ENCODE measurements around the gene AP1B1.
A peak's percentile ranks its signal among the peaks of the same experiment; 100 is the strongest.

AP1B1 gene

GRCh38 chr22:29306175-29306834 lies 82.1 kb downstream of the AP1B1 start, which contains the start of gene GAS2L1:
TSS of gene GAS2L1 (plus strand) at chr22:29306650. CDS start at chr22:29308106, 1,456 bp downstream.
- DNase-seq (ENCODE audit: low spot score), result peak; percentile 78
- no peak for TF ChIP-seq CTCF (IDR thresholded peaks at IDR 0.05; ENCODE audit: extremely low read depth, missing control alignments)

DNA sequence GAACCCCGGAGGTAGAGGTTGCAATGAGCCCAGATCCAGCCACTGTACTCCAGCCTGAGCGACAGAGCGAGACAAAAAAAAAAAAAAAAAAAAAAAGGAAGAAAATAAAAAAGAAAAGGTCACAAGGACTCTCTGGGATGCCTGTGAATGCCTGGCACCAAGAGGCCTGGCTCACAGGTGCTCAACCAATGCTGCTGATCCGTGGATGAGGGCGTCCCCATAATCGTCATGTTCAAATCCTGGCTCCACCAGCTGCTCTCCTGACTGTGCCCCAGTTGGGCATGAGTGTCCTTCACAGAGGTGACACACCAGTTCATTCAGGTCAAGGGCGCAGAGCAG lies 82.6 kb downstream of the AP1B1 start:
- DNase-seq (ENCODE audit: low spot score), result no peak
- no peak for TF ChIP-seq CTCF (IDR thresholded peaks at IDR 0.05; ENCODE audit: extremely low read depth, missing control alignments)

GRCh38 chr22:29302681-29303465 lies 85.5 kb downstream of the AP1B1 start:
- TF ChIP-seq CTCF (IDR thresholded peaks at IDR 0.05; ENCODE audit: extremely low read depth, missing control alignments), result no peak
- no peak for DNase-seq (ENCODE audit: low spot score)

DNA sequence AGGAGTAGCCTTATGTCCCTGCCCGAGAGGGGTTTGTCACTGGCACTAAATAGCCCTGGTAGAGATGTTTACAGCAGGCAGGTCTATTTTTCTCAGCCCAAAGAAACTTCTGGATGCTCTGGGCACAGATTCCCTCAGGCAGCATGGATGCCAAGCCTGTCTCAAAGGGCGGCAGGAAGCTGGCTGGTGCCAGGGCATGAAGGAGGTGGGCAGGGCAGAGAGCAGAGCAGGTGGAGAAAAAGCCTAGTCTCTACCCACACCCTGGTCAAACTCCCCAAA lies 86.0 kb downstream of the AP1B1 start:
- no peak for DNase-seq (ENCODE audit: low spot score)
- TF ChIP-seq CTCF (IDR thresholded peaks at IDR 0.05; ENCODE audit: extremely low read depth, missing control alignments), result no peak

DNA sequence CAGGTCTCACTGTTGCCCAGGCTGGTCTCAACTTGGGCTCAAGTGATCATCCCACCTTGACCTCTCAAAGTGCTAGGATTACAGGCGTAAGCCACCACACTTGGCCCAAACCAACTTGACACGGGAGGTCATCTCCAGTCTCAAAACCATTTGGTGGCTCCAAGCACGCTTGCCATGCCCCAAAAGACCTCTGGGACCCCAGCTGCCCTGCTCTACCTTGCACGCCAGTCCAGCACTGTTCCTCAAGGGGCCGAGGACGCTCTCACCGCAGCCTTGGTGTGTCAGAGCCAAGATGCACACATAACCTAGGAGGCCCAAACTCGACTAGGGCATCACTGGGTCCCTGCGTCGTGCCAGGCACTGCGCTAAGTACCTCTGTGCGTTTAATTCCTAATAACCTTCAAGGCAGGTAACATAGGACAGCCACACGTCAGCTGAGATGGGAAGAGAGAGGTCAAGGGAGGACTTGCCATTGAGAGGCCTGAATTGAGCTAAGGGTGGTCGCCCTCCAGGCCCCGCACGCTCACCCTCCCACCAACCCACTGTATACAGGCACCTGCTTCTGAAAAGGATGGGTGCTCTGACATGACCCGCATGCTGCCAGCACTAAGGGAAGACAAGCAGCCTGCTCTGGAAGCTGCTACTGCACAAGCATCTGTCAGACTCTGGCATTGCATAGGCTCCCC lies 86.5 kb downstream of the AP1B1 start:
- no peak for DNase-seq (ENCODE audit: low spot score)
- no peak for TF ChIP-seq CTCF (IDR thresholded peaks at IDR 0.05; ENCODE audit: extremely low read depth, missing control alignments)

GRCh38 chr22:29300807-29301601 lies 87.4 kb downstream of the AP1B1 start:
- no peak for TF ChIP-seq CTCF (IDR thresholded peaks at IDR 0.05; ENCODE audit: extremely low read depth, missing control alignments)
- DNase-seq (ENCODE audit: low spot score), result no peak
